Measurements from ENCODE around the gene RPS6KL1. TPM values are rescaled to one million over a fixed set of nuclear protein-coding genes. Genes with fewer than 3 reads are reported as not detected.

Gene RPS6KL1
- total RNA-seq, 1 donor from 2014 or later = 2.0 TPM

DNA sequence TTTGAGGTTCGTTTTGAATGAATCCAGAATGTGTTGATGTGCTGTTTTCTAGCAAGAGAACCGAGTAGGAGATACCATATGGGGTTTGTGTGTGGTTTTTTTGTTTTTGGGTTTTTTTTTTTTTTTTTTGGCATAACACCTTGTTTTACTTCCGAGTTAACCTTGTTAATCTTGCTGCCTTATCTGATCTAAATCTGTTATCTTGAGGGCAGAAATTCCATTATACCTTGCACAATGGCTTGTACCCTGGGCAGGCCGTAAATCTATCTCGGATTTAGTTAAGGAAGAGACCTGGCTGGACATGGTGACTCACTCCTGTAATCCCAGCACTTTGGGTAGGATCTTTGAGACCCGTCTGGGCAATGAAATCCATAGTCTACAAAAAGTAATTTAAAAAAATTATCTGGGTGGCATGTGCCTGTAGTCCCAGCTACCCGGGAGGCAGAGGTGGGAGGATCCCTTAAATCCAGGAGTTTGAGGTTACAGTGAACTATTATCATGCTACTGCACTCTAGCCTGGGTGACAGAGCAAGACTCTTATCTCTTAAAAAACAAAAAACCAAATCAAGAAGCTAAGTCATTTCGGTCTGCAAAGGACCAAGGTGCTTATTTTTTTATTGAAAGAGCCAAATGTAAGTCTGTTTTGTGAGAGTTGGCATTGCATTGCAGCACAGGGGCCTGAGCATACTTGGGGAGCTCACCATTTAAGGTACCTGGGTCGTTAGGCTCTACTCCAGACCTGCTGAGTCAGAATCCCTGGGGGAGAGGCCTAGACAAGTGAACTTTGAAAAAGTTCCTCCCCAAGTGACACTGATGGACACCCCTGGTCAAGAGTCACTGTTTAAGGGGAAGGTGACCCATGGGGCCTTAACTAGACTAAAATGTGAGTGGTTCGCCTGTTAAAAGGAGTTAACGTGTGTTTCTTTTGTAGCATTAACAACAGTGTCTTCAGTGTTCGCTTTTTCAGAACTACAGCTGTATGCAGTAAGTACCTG is 34.6 kb downstream of the RPS6KL1 start:
- Histone ChIP-seq H3K4me3 (no peak overlapping the region), H3K4me1 (peaks cover 64% of the 10 kb centered on the region), H3K27ac (no peak overlapping the region), H3K9me3 (no peaks in the 10 kb centered on the region), H3K27me3 (ENCODE audit: low read depth) (no peaks in the 10 kb centered on the region), H3K36me3 (peaks cover 90% of the 10 kb centered on the region)
- ATAC-seq (peak in 1 of 2 donors; percentile 20), DNase-seq (no peak)
- intact Hi-C loops (cut with DNase I) = no loop called here
- TF ChIP-seq, protein P1, sequence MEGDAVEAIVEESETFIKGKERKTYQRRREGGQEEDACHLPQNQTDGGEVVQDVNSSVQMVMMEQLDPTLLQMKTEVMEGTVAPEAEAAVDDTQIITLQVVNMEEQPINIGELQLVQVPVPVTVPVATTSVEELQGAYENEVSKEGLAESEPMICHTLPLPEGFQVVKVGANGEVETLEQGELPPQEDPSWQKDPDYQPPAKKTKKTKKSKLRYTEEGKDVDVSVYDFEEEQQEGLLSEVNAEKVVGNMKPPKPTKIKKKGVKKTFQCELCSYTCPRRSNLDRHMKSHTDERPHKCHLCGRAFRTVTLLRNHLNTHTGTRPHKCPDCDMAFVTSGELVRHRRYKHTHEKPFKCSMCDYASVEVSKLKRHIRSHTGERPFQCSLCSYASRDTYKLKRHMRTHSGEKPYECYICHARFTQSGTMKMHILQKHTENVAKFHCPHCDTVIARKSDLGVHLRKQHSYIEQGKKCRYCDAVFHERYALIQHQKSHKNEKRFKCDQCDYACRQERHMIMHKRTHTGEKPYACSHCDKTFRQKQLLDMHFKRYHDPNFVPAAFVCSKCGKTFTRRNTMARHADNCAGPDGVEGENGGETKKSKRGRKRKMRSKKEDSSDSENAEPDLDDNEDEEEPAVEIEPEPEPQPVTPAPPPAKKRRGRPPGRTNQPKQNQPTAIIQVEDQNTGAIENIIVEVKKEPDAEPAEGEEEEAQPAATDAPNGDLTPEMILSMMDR (IDR thresholded peaks at IDR 0.05) = no peak

DNA sequence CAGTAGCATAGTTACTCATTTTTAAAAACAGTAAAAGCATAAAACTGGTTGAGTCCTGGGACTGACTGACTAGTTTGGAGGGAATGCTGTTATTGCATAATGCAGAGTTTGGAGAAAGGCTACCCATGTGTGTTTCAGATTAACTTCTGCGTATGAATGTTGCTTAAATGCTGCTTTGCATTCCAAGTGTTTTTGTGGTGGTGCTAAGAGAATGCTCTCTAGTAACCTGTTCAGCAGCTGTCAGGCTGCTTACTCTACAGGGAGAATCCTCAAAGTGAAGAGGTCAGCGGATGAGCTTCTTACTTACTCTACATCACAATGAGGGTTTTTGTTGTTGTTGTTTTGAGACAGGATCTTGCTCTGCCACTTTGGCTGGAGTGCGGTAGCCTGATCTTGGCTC is 37.1 kb downstream of the RPS6KL1 start:
- Histone ChIP-seq H3K4me3 (no peak overlapping the region), H3K36me3 (peaks cover 65% of the 10 kb centered on the region), H3K27me3 (ENCODE audit: low read depth) (no peaks in the 10 kb centered on the region), H3K9me3 (no peaks in the 10 kb centered on the region), H3K4me1 (peaks cover 64% of the 10 kb centered on the region), H3K27ac (no peak overlapping the region)
- DNase-seq = no peak
- no peak for ATAC-seq
- TF ChIP-seq, protein P1 (IDR thresholded peaks at IDR 0.05) = no peak
- intact Hi-C loops (cut with DNase I) = no loop called here

DNA sequence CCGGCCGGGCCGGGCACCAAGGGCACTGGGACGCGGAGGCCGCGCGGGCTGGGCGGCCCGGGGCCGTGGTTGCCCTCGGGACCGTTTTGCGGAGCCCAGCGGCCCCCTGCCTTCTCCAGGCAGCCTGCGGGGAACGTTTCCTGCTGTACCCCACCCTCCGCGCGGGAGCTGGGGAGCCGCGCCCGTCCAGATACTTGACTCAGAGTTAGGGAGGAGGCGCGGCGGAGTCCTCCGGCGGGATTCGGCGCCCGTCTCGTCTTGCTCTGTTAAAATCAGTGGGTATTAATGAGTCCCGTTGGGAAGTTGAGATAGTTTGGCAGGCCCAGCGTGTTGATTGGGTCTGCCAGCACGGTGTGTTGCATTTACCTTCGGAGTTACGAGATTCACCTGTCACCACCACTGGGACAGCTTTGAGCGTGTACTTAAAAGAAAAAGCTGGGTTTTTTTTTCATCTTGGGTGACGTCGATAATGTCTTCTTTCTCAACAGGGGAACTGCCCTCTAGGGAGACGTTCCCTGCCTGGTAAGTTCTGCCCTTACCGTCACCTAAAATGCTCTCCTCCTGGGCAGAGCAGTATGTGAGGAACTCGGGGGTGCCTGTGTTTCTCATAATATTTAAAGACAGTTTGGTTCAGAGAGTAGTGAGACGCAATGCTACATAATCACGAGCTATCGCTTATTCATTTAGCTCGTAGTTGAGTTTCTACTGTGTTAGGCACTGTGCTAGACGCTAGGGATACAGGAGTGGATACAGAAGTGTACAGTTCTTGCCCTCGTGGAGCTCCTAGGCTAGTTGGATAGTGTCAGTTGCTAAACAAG is 40.7 kb downstream of the RPS6KL1 start:
- H3K27me3 ChIP-seq (ENCODE audit: low read depth) = no peaks in the 10 kb centered on the region
- intact Hi-C loops (cut with DNase I) = no loop called here
- ATAC-seq = peak; percentile 73
- H3K4me1 ChIP-seq = peaks cover 52% of the 10 kb centered on the region
- peak; percentile 69 for DNase-seq
- TF ChIP-seq, protein P1 (IDR thresholded peaks at IDR 0.05) = no peak
- H3K4me3 ChIP-seq = peak overlapping the region; percentile 95
- H3K27ac ChIP-seq = peak overlapping the region; percentile 95
- H3K9me3 ChIP-seq = no peaks in the 10 kb centered on the region
- peaks cover 30% of the 10 kb centered on the region for H3K36me3 ChIP-seq

DNA sequence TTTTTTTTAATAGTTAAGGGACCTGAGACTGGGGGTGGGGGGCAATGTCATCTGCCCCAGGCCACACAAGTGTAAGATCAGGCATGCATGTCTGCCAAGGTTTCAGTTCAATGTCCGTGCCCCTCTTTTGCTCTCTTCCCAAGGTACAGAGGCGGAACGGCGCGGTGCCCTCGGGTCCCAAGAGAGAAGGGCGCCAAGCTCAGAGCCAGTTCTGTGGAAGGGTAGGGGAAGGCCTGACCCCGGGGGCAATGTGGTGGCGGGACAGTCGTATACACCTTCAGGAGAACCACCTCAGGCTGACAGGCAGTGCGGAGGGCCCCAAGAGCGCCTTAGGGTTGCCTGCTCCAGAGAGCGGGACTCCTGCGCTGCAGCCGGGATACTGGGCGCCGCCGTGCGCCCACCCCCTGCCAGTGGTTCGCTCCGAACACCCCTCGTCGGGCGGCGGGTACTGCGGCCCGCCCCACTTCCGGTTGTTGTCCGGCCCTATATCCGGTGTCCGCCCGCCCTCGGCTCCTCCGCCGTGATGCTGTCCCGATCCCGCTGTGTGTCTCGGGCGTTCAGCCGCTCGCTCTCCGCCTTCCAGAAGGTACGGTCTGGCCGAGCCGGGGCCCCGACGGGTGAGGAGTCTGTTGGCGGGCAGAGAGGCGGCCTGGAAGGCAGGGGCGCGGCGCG is 41.5 kb downstream of the RPS6KL1 start, which contains the start of gene DLST:
Gene DLST (plus strand): TSS at position 486 of the 672 bp plus-strand sequence. CDS start 38 bp downstream, at position 524.
- H3K27ac ChIP-seq = peak within 1 kb of the TSS; percentile 95
- peak; percentile 99 for ATAC-seq
- peak; percentile 91 for DNase-seq
- peaks cover 49% of the 10 kb centered on the region for H3K4me1 ChIP-seq
- intact Hi-C loops (cut with DNase I) = no loop called here
- no peaks in the 10 kb centered on the region for H3K9me3 ChIP-seq
- TF ChIP-seq, protein P1 (IDR thresholded peaks at IDR 0.05) = no peak
- peak within 1 kb of the TSS; percentile 95 for H3K4me3 ChIP-seq
- H3K27me3 ChIP-seq (ENCODE audit: low read depth) = no peaks in the 10 kb centered on the region
- H3K36me3 ChIP-seq = peaks cover 22% of the 10 kb centered on the region
